NB4 (cell line): Measurements from ENCODE around the gene PCDH11Y.
"Not testable (repeated sequence)": the region's sequence is repeated elsewhere in the genome, so short reads cannot be mapped to it uniquely, and the experiment has no call there.

Source experiments
- POLR2A ChIP-seq: IDR thresholded peaks from 2 replicates; pipeline ENCODE4 v1.6.1; 2011; ENCODE audit warnings: mild to moderate bottlenecking; ENCODE audit not compliant: insufficient read length; ENCODE audit errors: extremely low read depth
- TF ChIP-seq, protein P1 (sequence below): IDR thresholded peaks from one replicate; pipeline ENCODE4 v1.5.1; 2012; ENCODE audit warnings: low read depth, low read length

GRCh38 chrY:5324931-5325330, 324.8 kb downstream of the PCDH11Y start:
- TF ChIP-seq, protein P1, sequence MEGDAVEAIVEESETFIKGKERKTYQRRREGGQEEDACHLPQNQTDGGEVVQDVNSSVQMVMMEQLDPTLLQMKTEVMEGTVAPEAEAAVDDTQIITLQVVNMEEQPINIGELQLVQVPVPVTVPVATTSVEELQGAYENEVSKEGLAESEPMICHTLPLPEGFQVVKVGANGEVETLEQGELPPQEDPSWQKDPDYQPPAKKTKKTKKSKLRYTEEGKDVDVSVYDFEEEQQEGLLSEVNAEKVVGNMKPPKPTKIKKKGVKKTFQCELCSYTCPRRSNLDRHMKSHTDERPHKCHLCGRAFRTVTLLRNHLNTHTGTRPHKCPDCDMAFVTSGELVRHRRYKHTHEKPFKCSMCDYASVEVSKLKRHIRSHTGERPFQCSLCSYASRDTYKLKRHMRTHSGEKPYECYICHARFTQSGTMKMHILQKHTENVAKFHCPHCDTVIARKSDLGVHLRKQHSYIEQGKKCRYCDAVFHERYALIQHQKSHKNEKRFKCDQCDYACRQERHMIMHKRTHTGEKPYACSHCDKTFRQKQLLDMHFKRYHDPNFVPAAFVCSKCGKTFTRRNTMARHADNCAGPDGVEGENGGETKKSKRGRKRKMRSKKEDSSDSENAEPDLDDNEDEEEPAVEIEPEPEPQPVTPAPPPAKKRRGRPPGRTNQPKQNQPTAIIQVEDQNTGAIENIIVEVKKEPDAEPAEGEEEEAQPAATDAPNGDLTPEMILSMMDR: not testable (repeated sequence)
- TF ChIP-seq POLR2A: not testable (repeated sequence)
